PC-3 (cell line): ENCODE results near the gene CORO1C. TPM values are rescaled to one million over a fixed set of nuclear protein-coding genes. Genes with fewer than 3 reads are reported as not detected.

ENCODE experiments used
- ATAC-seq: fragments of 200-7000 bp; cut with Tn5 transposase; 2 replicates; pipeline ENCODE4 v1.9.1; 2020; ENCODE audit warnings: mild to moderate bottlenecking, moderate library complexity
- BruUV-seq: library from RNA; stranded (reverse); fragments of 400-500 nt; replicated peaks from 2 replicates; lab custom pipeline; 2021; lab: Mats Ljungman, UMichigan
- CTCF ChIA-PET: fragments of 300-600 bp; sonication (Branson Sonifier 250); formaldehyde crosslinking; loops from one replicate; lab custom pipeline; 2022; ENCODE audit warnings: antibody characterized with exemption; lab: Charles Lee
- POLR2A ChIA-PET: fragments of 300-600 bp; sonication (Branson Sonifier 250); formaldehyde crosslinking; loops from one replicate; lab custom pipeline; 2022; ENCODE audit warnings: antibody characterized with exemption; ENCODE audit not compliant: unreplicated experiment; lab: Charles Lee
- DNase-seq: peaks from one replicate; pipeline ENCODE4 v3.0.0-alpha.2; 2015
- H2AFZ ChIP-seq: fragments of 300-600 bp; sonication (generic); 2 replicates; pipeline ENCODE4 v1.6.0; 2016; ENCODE audit warnings: antibody characterized with exemption, low read length
- H3F3A ChIP-seq: fragments of 300-600 bp; sonication (generic); one replicate; pipeline ENCODE4 v1.6.0; 2017; ENCODE audit warnings: antibody characterized with exemption, low read length, control low read depth, mild to moderate bottlenecking; ENCODE audit not compliant: unreplicated experiment
- H3K27ac ChIP-seq: fragments of 300-600 bp; sonication (generic); 2 replicates; pipeline ENCODE4 v1.5.1; 2016; ENCODE audit warnings: mild to moderate bottlenecking, low read length
- H3K27me3 ChIP-seq: fragments of 300-600 bp; sonication (generic); 2 replicates; pipeline ENCODE4 v1.6.1; 2016; ENCODE audit warnings: low read length, mixed read lengths
- H3K36me3 ChIP-seq: fragments of 300-600 bp; sonication (generic); 2 replicates; pipeline ENCODE4 v1.6.1; 2016; ENCODE audit warnings: low read depth, mixed run types, low read length, mixed read lengths
- H3K4me1 ChIP-seq: fragments of 300-600 bp; sonication (generic); 2 replicates; pipeline ENCODE4 v1.5.1; 2016; ENCODE audit warnings: low read length; ENCODE audit not compliant: insufficient read depth
- H3K4me2 ChIP-seq: fragments of 300-600 bp; sonication (generic); 2 replicates; pipeline ENCODE4 v1.6.0; 2016; ENCODE audit warnings: low read length
- H3K4me3 ChIP-seq: fragments of 300-600 bp; sonication (generic); 2 replicates; pipeline ENCODE4 v1.5.1; 2016; ENCODE audit warnings: mild to moderate bottlenecking, low read length, mixed read lengths
- H3K79me2 ChIP-seq: fragments of 300-600 bp; sonication (generic); 2 replicates; pipeline ENCODE4 v1.6.1; 2017; ENCODE audit warnings: low read length, mixed read lengths
- H3K9ac ChIP-seq: fragments of 300-600 bp; sonication (generic); 2 replicates; pipeline ENCODE4 v1.6.0; 2016; ENCODE audit warnings: mild to moderate bottlenecking, low read length
- H3K9me2 ChIP-seq: fragments of 300-600 bp; sonication (generic); replicated peaks from 2 replicates; pipeline ENCODE4 v1.6.1; 2016; ENCODE audit warnings: mixed run types, low read length, mixed read lengths
- H3K9me3 ChIP-seq: fragments of 300-600 bp; sonication (generic); 2 replicates; pipeline ENCODE4 v1.6.1; 2016; ENCODE audit warnings: low read length, mixed read lengths
- H4K20me1 ChIP-seq: fragments of 300-600 bp; sonication (generic); 2 replicates; pipeline ENCODE4 v1.6.1; 2016; ENCODE audit warnings: low read length, mixed read lengths
- CTCF ChIP-seq: fragments of 300-600 bp; sonication (generic); conservative IDR thresholded peaks from 2 replicates; pipeline ENCODE4 v1.5.1; 2017; ENCODE audit warnings: antibody characterized with exemption, low read depth, mild to moderate bottlenecking, low read length
- EZH2 ChIP-seq: fragments of 300-600 bp; sonication (generic); IDR thresholded peaks from one replicate; pipeline ENCODE4 v1.6.1; 2017; ENCODE audit warnings: antibody characterized with exemption, mild to moderate bottlenecking, low read length; ENCODE audit not compliant: unreplicated experiment
- EZH2phosphoT487 ChIP-seq: fragments of 300-600 bp; sonication (generic); IDR thresholded peaks from 2 replicates; pipeline ENCODE4 v1.6.1; 2018; ENCODE audit warnings: mild to moderate bottlenecking, antibody characterized with exemption, low read length, borderline replicate concordance
- intact Hi-C: fragments of 100-400 bp; cut with micrococcal nuclease; formaldehyde crosslinking; loops from 2 replicates; pipeline ENCODE4 v1.9.0; 2023
- total RNA-seq: library from RNA; depleted of rRNA; stranded (reverse); fragments of >200 nt; gene quantifications from 2 replicates; pipeline ENCODE4 v1.2.3, GENCODE V29; 2014

Gene CORO1C
- total RNA-seq, 1 experiment from 2014 or later, result 179 TPM

DNA sequence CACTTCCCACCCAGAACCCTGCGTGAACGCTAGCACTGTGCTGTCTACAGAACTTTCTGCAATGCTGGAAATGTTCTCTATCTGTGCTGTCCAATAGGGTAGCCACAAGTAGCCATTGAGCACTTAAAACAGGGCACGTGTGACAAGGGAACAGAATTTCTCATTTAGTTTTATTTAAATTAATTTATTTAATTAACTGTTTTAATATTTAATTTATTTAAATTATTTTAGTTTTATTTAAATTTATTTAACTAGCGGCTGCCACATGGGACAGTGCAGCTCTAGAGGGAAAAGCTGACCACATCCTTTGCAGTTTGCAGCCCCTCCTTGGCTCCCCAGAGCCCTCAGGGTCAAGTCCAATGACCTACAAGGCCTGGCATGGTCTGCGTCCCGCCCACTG, 35.0 kb upstream of the CORO1C start:
- TF ChIP-seq EZH2 (no peak), EZH2phosphoT487 (no peak), CTCF (no peak)
- ChIA-PET POLR2A (no interaction called here), CTCF (no interaction called here)
- no peaks in the 10 kb centered on the region for H3K9me3 ChIP-seq
- no peaks in the 10 kb centered on the region for H3K36me3 ChIP-seq
- no peaks in the 10 kb centered on the region for H4K20me1 ChIP-seq
- DNase-seq (no peak), ATAC-seq (no peak)
- no peaks in the 10 kb centered on the region for H3K27me3 ChIP-seq
- no peaks in the 10 kb centered on the region for H3K4me1 ChIP-seq
- BruUV-seq, result no TSS peak
- no peak overlapping the region for H3K4me2 ChIP-seq
- no peak overlapping the region for H3K27ac ChIP-seq
- no peaks in the 10 kb centered on the region for H3F3A ChIP-seq
- no peaks in the 10 kb centered on the region for H3K79me2 ChIP-seq
- intact Hi-C loops, result no loop called here
- H3K9ac ChIP-seq, result no peak overlapping the region
- no peak overlapping the region for H3K4me3 ChIP-seq
- no peak overlapping the region for H2AFZ ChIP-seq
- no peaks in the 10 kb centered on the region for H3K9me2 ChIP-seq

- ATAC-seq (no peak), DNase-seq (no peak)
- Histone ChIP-seq H2AFZ (no peak overlapping the region), H3K79me2 (no peaks in the 10 kb centered on the region), H3K4me2 (no peak overlapping the region), H3F3A (no peaks in the 10 kb centered on the region), H3K4me1 (no peaks in the 10 kb centered on the region), H3K36me3 (no peaks in the 10 kb centered on the region), H4K20me1 (no peaks in the 10 kb centered on the region), H3K9me3 (no peaks in the 10 kb centered on the region), H3K27me3 (no peaks in the 10 kb centered on the region), H3K4me3 (no peak overlapping the region), H3K9me2 (no peaks in the 10 kb centered on the region), H3K9ac (no peak overlapping the region), H3K27ac (no peak overlapping the region)
- POLR2A ChIA-PET, result no interaction called here
- CTCF ChIA-PET, result no interaction called here
- intact Hi-C loops, result no loop called here
- no peak for TF ChIP-seq CTCF
- TF ChIP-seq EZH2phosphoT487, result no peak
- no peak for TF ChIP-seq EZH2
- no TSS peak for BruUV-seq
Observed at GRCh38 chr12:108765289-108765764, 34.0 kb upstream of the CORO1C start.

- H2AFZ ChIP-seq, result no peak overlapping the region
- no peaks in the 10 kb centered on the region for H4K20me1 ChIP-seq
- no peaks in the 10 kb centered on the region for H3K79me2 ChIP-seq
- no peak overlapping the region for H3K9ac ChIP-seq
- H3K27me3 ChIP-seq, result no peaks in the 10 kb centered on the region
- DNase-seq, result no peak
- no peaks in the 10 kb centered on the region for H3K4me1 ChIP-seq
- ChIA-PET CTCF (no interaction called here), POLR2A (no interaction called here)
- no peak overlapping the region for H3K4me3 ChIP-seq
- intact Hi-C loops, result no loop called here
- ATAC-seq, result no peak
- H3K27ac ChIP-seq, result no peak overlapping the region
- BruUV-seq, result no TSS peak
- H3F3A ChIP-seq, result no peaks in the 10 kb centered on the region
- TF ChIP-seq CTCF (no peak), EZH2 (no peak), EZH2phosphoT487 (no peak)
- H3K4me2 ChIP-seq, result no peak overlapping the region
- no peaks in the 10 kb centered on the region for H3K9me2 ChIP-seq
- H3K36me3 ChIP-seq, result no peaks in the 10 kb centered on the region
- H3K9me3 ChIP-seq, result no peaks in the 10 kb centered on the region
Observed at GRCh38 chr12:108764540-108765288, 33.4 kb upstream of the CORO1C start.
